Measurements from ENCODE around the gene DNAJB8. TPM values are rescaled to one million over a fixed set of nuclear protein-coding genes. Genes with fewer than 3 reads are reported as not detected.

DNAJB8 gene
- total and polyA plus RNA-seq, 2 donors (not counting 1 experiment from before 2014, with no cell fraction given): not detected

GRCh38 chr3:128483657-128484403, 17.1 kb upstream of the DNAJB8 start:
- peaks cover 19% of the 10 kb centered on the region for H3K4me1 ChIP-seq (ENCODE audit: control insufficient read depth, extremely low read depth, insufficient read depth, low read length)
- peak overlapping the region; percentile 56 for H3K4me2 ChIP-seq (ENCODE audit: extremely low read depth, insufficient read depth, low read length)
- H3K27me3 ChIP-seq (ENCODE audit: control insufficient read depth, insufficient read depth, low read length): peaks cover 3% of the 10 kb centered on the region
- peak in 1 of 2 donors; percentile 33 for DNase-seq (ENCODE audit: low read depth in 2 of 2)
- H3K9me3 ChIP-seq (ENCODE audit: control insufficient read depth, insufficient read depth, low read depth, low read length): no peaks in the 10 kb centered on the region
- H4K20me1 ChIP-seq (ENCODE audit: control insufficient read depth, extremely low read depth, insufficient read depth, low read length): no peaks in the 10 kb centered on the region
- peaks cover 4% of the 10 kb centered on the region for H3K36me3 ChIP-seq (ENCODE audit: control insufficient read depth, insufficient read depth, low read length)
- no peak overlapping the region for H3K9ac ChIP-seq (ENCODE audit: insufficient read depth, low read length)
- no peak overlapping the region for H2AFZ ChIP-seq (ENCODE audit: low read length)
- peak overlapping the region in 1 of 4 experiments; percentile 36 for H3K4me3 ChIP-seq (replicated peaks in 1 of 4; ENCODE audit: control extremely low read depth in 1 of 4, insufficient read depth in 1 of 4, low read depth in 3 of 4, low read length in 4 of 4)
- H3K27ac ChIP-seq (ENCODE audit: insufficient read depth, low read length): peak overlapping the region; percentile 27
- TF ChIP-seq EZH2 (IDR thresholded peaks at IDR 0.05; ENCODE audit: low read length, missing control alignments) (no peak), CTCF (conservative IDR thresholded peaks at IDR 0.05 in 1 of 2, IDR thresholded peaks at IDR 0.05 in 1 of 2; ENCODE audit: low read depth in 1 of 2, low read length in 2 of 2) (no peak)
- H3K79me2 ChIP-seq (ENCODE audit: control insufficient read depth, insufficient read depth, low read length): peaks cover 17% of the 10 kb centered on the region

- H3K27me3 ChIP-seq (ENCODE audit: control insufficient read depth, insufficient read depth, low read length): peaks cover 3% of the 10 kb centered on the region
- H3K79me2 ChIP-seq (ENCODE audit: control insufficient read depth, insufficient read depth, low read length): peaks cover 17% of the 10 kb centered on the region
- peaks cover 4% of the 10 kb centered on the region for H3K36me3 ChIP-seq (ENCODE audit: control insufficient read depth, insufficient read depth, low read length)
- no peak overlapping the region for H2AFZ ChIP-seq (ENCODE audit: low read length)
- H3K4me1 ChIP-seq (ENCODE audit: control insufficient read depth, extremely low read depth, insufficient read depth, low read length): peaks cover 19% of the 10 kb centered on the region
- H3K27ac ChIP-seq (ENCODE audit: insufficient read depth, low read length): peak overlapping the region; percentile 27
- no peak overlapping the region for H3K9ac ChIP-seq (ENCODE audit: insufficient read depth, low read length)
- H3K4me3 ChIP-seq (replicated peaks in 1 of 4; ENCODE audit: control extremely low read depth in 1 of 4, insufficient read depth in 1 of 4, low read depth in 3 of 4, low read length in 4 of 4): peak overlapping the region in 2 of 4 experiments; percentile 24 to 36
- peak; percentile 54 to 85 for DNase-seq (ENCODE audit: low read depth in 2 of 2)
- H4K20me1 ChIP-seq (ENCODE audit: control insufficient read depth, extremely low read depth, insufficient read depth, low read length): no peaks in the 10 kb centered on the region
- peak in 1 of 2 donors; percentile 29 for TF ChIP-seq CTCF (conservative IDR thresholded peaks at IDR 0.05 in 1 of 2, IDR thresholded peaks at IDR 0.05 in 1 of 2; ENCODE audit: low read depth in 1 of 2, low read length in 2 of 2)
- no peak for TF ChIP-seq EZH2 (IDR thresholded peaks at IDR 0.05; ENCODE audit: low read length, missing control alignments)
- H3K9me3 ChIP-seq (ENCODE audit: control insufficient read depth, insufficient read depth, low read depth, low read length): no peaks in the 10 kb centered on the region
- peak overlapping the region; percentile 33 for H3K4me2 ChIP-seq (ENCODE audit: extremely low read depth, insufficient read depth, low read length)
These were observed 16.3 kb upstream of the DNAJB8 start for GRCh38 chr3:128482666-128483656.

GRCh38 chr3:128482175-128482574, 15.5 kb upstream of the DNAJB8 start:
- Histone ChIP-seq H3K27ac (ENCODE audit: insufficient read depth, low read length) (no peak overlapping the region), H4K20me1 (ENCODE audit: control insufficient read depth, extremely low read depth, insufficient read depth, low read length) (no peaks in the 10 kb centered on the region), H3K79me2 (ENCODE audit: control insufficient read depth, insufficient read depth, low read length) (peaks cover 16% of the 10 kb centered on the region), H3K27me3 (ENCODE audit: control insufficient read depth, insufficient read depth, low read length) (peaks cover 3% of the 10 kb centered on the region), H3K4me2 (ENCODE audit: extremely low read depth, insufficient read depth, low read length) (no peak overlapping the region), H3K9ac (ENCODE audit: insufficient read depth, low read length) (no peak overlapping the region), H3K36me3 (ENCODE audit: control insufficient read depth, insufficient read depth, low read length) (peaks cover 4% of the 10 kb centered on the region), H3K9me3 (ENCODE audit: control insufficient read depth, insufficient read depth, low read depth, low read length) (no peaks in the 10 kb centered on the region), H2AFZ (ENCODE audit: low read length) (no peak overlapping the region), H3K4me1 (ENCODE audit: control insufficient read depth, extremely low read depth, insufficient read depth, low read length) (peaks cover 19% of the 10 kb centered on the region), H3K4me3 (replicated peaks in 1 of 4; ENCODE audit: control extremely low read depth in 1 of 4, insufficient read depth in 1 of 4, low read depth in 3 of 4, low read length in 4 of 4) (no peak overlapping the region)
- peak in 1 of 2 donors; percentile 55 for DNase-seq (ENCODE audit: low read depth in 2 of 2)
- TF ChIP-seq CTCF (conservative IDR thresholded peaks at IDR 0.05 in 1 of 2, IDR thresholded peaks at IDR 0.05 in 1 of 2; ENCODE audit: low read depth in 1 of 2, low read length in 2 of 2) (no peak), EZH2 (IDR thresholded peaks at IDR 0.05; ENCODE audit: low read length, missing control alignments) (no peak)

All from fibroblast of lung (primary cell).